Stimulated activated memory B cell treated with anti-CD40 and anti-IgM and Interleukin-4, amounts not matched to agents 10 μg/mL and 1 μg/mL and 100 μg/mL, for 72 hours (primary cell): ENCODE results near the gene AFF3.

Source experiments
- ATAC-seq: fragments of 150-1000 bp; cut with Tn5 transposase; 2 replicates; pipeline ENCODE4 v1.10.0; 2021
- H3K27ac Mint-ChIP-seq: one replicate; pipeline ENCODE4 v1.8.0; 2022; ENCODE audit warnings: mild to moderate bottlenecking, mixed read lengths
- H3K27me3 Mint-ChIP-seq: one replicate; pipeline ENCODE4 v1.8.0; 2022; ENCODE audit warnings: mixed read lengths
- H3K36me3 Mint-ChIP-seq: one replicate; pipeline ENCODE4 v1.8.0; 2022; ENCODE audit warnings: mixed read lengths
- H3K4me1 Mint-ChIP-seq: one replicate; pipeline ENCODE4 v1.8.0; 2022; ENCODE audit warnings: mixed read lengths
- H3K4me3 Mint-ChIP-seq: one replicate; pipeline ENCODE4 v1.8.0; 2022; ENCODE audit warnings: mild to moderate bottlenecking, moderate library complexity, mixed read lengths
- H3K9me3 Mint-ChIP-seq: one replicate; pipeline ENCODE4 v1.8.0; 2022; ENCODE audit warnings: mixed read lengths

Gene AFF3

DNA sequence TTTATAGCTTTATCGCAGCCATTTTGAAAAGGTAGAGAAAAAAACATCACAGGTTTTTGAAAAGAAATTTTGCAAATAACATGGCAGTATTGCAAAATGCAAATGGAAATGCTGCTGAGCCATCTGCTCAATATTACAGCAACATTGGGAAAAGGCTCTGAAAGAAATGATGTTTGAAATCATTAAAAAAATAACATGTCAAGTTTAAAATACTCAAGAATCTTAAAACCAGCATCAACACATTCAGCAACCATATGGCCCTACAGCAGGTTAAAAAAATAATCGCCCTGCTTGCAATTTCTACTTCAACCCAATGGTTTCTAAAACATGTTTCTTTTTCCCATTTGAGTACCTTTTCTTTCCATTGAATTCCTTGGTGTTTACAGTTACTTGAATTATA is 289.4 kb downstream of the AFF3 start:
- Mint-ChIP-seq H3K9me3 (no peaks in the 10 kb centered on the region), H3K4me3 (no peak overlapping the region)
- no peak for ATAC-seq

DNA sequence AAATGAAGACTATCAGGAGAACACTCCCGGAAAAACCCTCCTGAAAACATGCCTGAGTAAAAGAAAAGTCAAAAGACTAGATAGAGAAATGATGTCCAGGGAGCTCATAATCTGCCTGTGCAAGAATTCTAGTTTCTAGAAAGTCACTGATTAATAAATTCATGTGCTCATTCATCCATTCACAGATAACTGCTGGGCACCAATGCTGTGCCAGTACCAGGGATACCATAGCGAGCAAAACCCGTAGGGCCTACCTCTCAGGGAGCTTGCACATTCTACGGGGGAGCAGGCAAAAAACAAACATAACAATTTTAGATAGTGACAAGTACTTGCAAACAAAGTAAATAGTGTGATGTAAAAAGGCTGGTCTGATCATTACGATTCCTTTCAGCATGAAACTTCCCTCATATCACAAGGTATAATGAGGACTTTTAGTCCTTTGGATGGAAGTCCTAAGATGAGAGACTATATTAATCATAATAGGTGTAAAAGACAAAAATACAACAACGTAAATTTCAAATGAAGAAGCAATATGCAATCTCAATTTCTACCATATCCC is 289.9 kb downstream of the AFF3 start:
- Mint-ChIP-seq H3K9me3 (no peaks in the 10 kb centered on the region), H3K27ac (no peak overlapping the region), H3K27me3 (no peaks in the 10 kb centered on the region), H3K4me1 (no peaks in the 10 kb centered on the region), H3K36me3 (peaks cover 30% of the 10 kb centered on the region), H3K4me3 (no peak overlapping the region)
- ATAC-seq = no peak

More for the DNA sequence above, 289.4 kb downstream of the AFF3 start:
- Mint-ChIP-seq H3K27ac (no peak overlapping the region), H3K4me1 (peaks cover 3% of the 10 kb centered on the region), H3K36me3 (peaks cover 29% of the 10 kb centered on the region), H3K27me3 (no peaks in the 10 kb centered on the region)

DNA sequence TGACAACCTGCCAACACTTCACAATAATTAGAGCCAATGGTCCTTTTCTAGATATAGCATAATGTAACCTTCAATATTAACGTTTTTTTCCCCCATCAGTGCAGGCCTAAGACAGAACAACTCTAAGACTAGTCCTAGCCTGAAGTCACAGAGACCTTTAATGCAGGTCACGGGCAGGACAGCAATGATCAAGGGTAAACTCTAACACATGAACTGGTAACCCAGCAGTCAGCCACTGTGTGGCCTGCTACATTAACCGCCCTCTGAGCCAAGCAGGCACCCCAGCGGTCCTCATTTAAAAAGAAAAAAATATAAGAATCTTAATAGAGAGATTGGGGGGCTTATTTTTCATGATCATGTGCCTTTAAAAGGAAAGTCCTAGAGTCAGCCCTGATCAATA is 290.6 kb downstream of the AFF3 start:
- peaks cover 32% of the 10 kb centered on the region for H3K36me3 Mint-ChIP-seq
- no peak overlapping the region for H3K4me3 Mint-ChIP-seq
- no peak overlapping the region for H3K27ac Mint-ChIP-seq
- no peaks in the 10 kb centered on the region for H3K27me3 Mint-ChIP-seq
- no peak for ATAC-seq
- H3K4me1 Mint-ChIP-seq = no peaks in the 10 kb centered on the region
- no peaks in the 10 kb centered on the region for H3K9me3 Mint-ChIP-seq

DNA sequence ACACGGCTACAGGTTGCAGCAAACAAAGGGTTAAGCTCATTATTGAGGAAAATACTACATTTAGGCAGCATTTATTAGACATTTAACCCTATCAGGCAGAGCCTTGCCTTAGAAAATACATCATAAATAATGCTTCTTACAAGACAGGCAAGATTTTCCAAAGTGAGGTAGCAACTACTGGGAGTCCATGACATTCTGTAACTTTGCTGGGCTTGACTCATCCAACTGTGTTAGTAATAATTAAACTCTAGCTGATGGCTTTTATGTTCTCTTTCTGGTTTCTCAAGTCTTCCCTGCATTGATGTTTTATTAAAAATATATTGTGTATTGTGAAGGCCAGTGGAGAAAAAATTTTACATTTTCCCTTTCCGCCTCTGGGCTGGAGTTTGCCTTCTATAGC is 291.3 kb downstream of the AFF3 start:
- Mint-ChIP-seq H3K4me3 (no peak overlapping the region), H3K27ac (no peak overlapping the region), H3K9me3 (no peaks in the 10 kb centered on the region), H3K4me1 (no peaks in the 10 kb centered on the region), H3K36me3 (peaks cover 33% of the 10 kb centered on the region), H3K27me3 (no peaks in the 10 kb centered on the region)
- no peak for ATAC-seq

DNA sequence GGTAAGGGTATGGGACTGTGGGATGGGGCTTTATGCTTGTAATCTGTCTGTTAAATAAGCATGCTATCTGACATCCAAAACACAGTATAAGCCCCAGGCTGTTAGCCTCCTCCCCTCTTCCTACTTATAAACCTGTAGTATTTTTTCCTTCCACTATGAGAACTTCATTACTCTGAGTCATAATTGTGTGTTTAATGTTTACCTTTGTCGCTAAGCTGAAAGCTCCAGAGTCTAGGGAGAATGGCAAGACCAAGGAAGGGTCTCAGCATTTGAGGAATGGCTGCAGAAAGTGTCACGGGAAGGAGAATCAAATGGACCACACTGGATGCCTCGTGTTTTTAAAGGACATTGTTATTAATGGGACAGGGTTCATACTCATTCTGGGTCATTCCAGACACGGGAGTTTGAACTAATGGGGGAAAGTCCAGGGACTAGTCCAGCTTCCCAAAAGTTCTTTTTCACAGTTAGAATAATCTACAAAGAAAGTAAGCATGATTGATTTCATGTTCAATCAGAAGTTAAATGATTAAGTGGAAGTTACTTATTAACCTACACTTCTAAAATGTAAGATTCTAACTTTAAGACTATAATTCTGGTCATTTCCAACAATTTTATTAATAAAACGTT is 292.2 kb downstream of the AFF3 start:
- peaks cover 27% of the 10 kb centered on the region for H3K36me3 Mint-ChIP-seq
- no peaks in the 10 kb centered on the region for H3K9me3 Mint-ChIP-seq
- ATAC-seq = no peak
- no peaks in the 10 kb centered on the region for H3K4me1 Mint-ChIP-seq
- H3K27me3 Mint-ChIP-seq = no peaks in the 10 kb centered on the region
- H3K27ac Mint-ChIP-seq = no peak overlapping the region
- H3K4me3 Mint-ChIP-seq = no peak overlapping the region

DNA sequence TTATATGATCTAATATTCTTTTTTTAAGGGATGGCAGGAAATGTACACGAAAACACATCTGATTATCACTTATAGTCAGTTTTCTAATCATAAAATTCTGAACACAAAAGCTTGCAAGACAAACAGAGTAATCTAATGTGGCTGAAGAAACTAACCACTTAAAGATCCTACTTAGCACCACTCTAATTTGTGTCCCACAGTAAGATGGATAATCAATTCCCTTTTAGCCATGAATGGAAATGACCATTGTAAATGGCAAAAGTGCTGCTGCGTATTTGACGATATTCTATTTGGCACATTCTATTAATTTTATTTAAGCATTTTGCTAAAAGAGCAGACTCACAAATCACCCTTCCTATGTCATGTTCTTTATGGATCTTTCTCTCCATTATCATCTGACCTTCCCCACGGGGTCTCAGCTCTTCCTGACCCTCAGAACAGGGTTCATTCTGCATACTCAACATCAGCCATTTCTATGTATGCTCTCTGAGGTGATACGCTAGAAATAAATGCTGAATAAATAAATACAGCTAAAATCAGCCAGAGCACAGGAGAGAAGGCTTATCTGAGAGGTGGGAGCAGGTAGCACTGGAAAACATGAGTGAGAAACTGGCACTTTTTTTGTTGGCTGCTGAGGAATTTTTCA is 295.8 kb downstream of the AFF3 start:
- H3K36me3 Mint-ChIP-seq = peaks cover 12% of the 10 kb centered on the region
- no peaks in the 10 kb centered on the region for H3K9me3 Mint-ChIP-seq
- no peaks in the 10 kb centered on the region for H3K27me3 Mint-ChIP-seq
- H3K4me1 Mint-ChIP-seq = no peaks in the 10 kb centered on the region
- H3K4me3 Mint-ChIP-seq = no peak overlapping the region
- no peak for ATAC-seq
- no peak overlapping the region for H3K27ac Mint-ChIP-seq

DNA sequence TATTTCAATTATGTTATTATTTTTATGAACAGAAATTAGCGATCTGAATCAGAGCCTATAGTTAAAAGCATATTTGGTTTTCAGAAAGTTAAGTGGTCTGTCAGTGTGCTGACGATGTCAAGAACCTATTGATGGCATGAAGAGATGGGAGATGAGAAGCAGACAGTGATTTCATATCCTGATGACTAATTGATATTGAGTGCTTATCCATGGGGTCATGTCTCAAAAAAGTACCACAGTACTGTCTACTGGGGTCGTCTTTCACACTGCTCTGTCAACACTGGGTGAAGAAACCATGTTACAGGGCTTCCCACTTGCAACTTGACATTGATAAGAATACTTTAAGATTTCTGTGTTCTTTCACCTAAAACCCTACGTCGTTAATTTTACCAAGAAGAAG is 297.1 kb downstream of the AFF3 start:
- Mint-ChIP-seq H3K9me3 (no peaks in the 10 kb centered on the region), H3K27me3 (no peaks in the 10 kb centered on the region), H3K4me1 (no peaks in the 10 kb centered on the region), H3K36me3 (peaks cover 18% of the 10 kb centered on the region), H3K4me3 (no peak overlapping the region), H3K27ac (no peak overlapping the region)
- ATAC-seq = no peak

DNA sequence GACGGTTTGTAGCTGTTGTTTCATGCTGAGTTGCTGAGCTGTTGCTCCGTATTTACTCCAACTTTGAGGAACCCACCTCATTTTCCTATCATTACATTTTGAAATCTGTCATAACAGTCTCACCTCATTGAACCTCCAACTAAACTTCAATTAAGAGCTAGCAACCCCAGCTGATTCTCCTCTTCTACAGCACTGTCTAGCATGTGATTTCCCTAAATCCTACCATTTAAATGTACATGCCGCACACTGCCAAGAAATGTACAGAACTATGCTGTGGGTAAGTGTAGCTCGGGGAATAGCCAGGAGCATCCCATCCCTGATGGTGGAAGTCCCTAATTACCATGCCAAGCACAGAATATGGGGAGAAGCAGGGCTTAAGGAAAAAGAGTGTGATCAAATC is 299.9 kb downstream of the AFF3 start:
- Mint-ChIP-seq H3K4me3 (no peak overlapping the region), H3K4me1 (no peaks in the 10 kb centered on the region), H3K36me3 (peaks cover 12% of the 10 kb centered on the region), H3K27me3 (no peaks in the 10 kb centered on the region), H3K27ac (no peak overlapping the region), H3K9me3 (no peaks in the 10 kb centered on the region)
- no peak for ATAC-seq

DNA sequence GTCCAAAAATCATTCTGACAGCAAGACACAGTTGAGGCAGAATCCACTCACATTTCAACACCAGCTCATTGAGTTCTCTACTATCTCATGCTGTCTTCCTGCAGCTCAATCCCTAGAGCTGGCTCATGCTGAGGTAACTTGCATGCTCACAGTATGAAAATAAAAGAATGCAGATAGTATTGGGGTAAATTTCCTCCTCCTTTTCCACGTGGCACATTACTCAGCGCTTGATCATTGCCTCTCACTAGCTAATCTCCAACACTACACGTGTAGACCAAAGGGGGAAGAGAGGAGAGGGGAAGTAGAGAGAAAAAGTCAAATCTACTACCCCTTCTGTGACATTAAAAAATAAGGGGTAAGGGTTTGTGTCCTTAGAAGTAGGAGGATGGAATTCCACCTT is 300.6 kb downstream of the AFF3 start:
- no peak for ATAC-seq
- no peaks in the 10 kb centered on the region for H3K9me3 Mint-ChIP-seq
- H3K36me3 Mint-ChIP-seq = peaks cover 13% of the 10 kb centered on the region
- H3K4me3 Mint-ChIP-seq = no peak overlapping the region
- no peak overlapping the region for H3K27ac Mint-ChIP-seq
- H3K4me1 Mint-ChIP-seq = no peaks in the 10 kb centered on the region
- H3K27me3 Mint-ChIP-seq = no peaks in the 10 kb centered on the region

DNA sequence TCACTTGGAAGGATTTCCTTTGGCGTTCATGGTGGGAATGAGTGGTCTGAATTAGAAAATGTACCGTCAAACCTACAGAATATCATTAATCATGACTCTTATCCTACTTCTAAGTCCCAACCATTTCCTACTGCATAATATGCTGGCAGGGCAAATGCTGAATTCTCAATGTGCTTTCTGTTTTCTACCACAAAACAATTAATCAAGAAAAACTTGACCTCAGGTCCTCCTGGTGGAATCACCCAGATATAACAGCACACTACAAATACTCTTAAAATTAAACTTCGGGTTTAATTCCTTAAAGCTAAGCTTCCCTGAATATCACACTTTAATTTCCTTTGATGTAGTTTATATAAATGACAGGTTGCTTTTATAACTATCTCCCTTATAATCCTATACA is 301.6 kb downstream of the AFF3 start:
- Mint-ChIP-seq H3K36me3 (peaks cover 16% of the 10 kb centered on the region), H3K27me3 (no peaks in the 10 kb centered on the region), H3K4me1 (no peaks in the 10 kb centered on the region), H3K4me3 (no peak overlapping the region), H3K27ac (no peak overlapping the region), H3K9me3 (no peaks in the 10 kb centered on the region)
- no peak for ATAC-seq

DNA sequence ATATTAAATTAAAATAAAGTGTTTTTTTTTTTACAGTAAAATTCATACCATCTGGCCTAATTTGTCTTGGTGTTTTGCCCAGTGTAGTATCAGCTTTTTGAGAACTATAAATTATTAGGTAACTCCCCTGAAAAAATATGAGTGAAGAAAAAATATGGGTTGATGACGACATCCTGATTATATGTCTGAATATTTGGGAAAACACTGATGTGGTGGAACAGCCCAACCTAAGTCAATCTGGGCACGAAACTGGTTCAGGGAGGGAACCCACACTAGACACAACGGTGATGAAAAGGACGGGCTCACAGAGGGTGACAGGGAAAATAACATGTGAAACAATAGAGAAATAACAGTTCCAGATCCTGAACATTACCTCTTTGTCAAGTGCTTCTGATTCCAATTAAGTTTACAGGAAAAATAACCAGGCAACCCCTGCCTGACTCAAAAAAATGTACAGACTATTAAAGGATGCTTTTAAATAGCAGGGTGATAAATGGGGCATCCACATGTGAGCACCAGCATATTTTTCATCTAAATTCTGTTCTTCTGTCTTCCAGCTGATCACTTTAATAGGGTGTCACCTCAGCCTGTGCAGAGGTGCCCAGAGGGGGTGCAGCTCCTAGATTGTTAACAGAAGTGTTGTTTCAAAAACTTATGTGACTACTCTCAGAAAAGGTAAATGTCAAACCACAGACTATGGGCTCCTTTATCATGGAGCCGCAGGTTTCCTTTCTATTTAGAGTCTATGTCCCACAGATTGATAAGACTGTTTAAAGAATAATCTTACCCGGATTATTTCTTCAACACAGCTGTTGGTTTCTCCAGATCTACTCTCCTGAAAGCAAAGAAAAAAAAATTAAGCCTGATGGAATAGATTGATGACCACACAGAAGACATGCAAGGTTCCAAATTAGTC is 305.4 kb downstream of the AFF3 start:
- Mint-ChIP-seq H3K27ac (no peak overlapping the region), H3K9me3 (no peaks in the 10 kb centered on the region), H3K4me1 (no peaks in the 10 kb centered on the region), H3K36me3 (peaks cover 51% of the 10 kb centered on the region), H3K27me3 (no peaks in the 10 kb centered on the region), H3K4me3 (no peak overlapping the region)
- no peak for ATAC-seq

DNA sequence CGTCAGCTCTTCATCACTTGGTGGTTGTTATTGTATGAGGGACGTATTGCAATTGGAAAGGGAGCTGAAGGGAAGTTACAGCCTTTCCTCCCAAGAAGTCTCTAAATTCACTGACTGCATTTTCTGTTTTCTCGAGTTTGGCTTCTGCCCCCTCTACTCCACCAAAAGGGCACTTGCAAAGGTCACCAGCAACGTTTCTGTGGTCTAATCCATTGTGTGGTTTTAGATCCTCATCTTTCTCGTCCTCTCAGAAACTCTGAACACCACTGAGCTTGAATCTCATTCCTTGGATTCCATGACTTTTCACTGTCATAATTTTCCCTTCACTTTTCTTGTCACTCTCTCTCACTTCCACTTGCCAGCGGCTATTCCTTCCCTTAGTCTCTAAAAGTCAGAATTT is 308.0 kb downstream of the AFF3 start:
- H3K27me3 Mint-ChIP-seq = no peaks in the 10 kb centered on the region
- H3K27ac Mint-ChIP-seq = peak overlapping the region; percentile 3
- H3K4me1 Mint-ChIP-seq = peaks cover under 1% of the 10 kb centered on the region
- H3K36me3 Mint-ChIP-seq = peaks cover 66% of the 10 kb centered on the region
- ATAC-seq = no peak
- peaks cover 3% of the 10 kb centered on the region for H3K9me3 Mint-ChIP-seq
- no peak overlapping the region for H3K4me3 Mint-ChIP-seq

DNA sequence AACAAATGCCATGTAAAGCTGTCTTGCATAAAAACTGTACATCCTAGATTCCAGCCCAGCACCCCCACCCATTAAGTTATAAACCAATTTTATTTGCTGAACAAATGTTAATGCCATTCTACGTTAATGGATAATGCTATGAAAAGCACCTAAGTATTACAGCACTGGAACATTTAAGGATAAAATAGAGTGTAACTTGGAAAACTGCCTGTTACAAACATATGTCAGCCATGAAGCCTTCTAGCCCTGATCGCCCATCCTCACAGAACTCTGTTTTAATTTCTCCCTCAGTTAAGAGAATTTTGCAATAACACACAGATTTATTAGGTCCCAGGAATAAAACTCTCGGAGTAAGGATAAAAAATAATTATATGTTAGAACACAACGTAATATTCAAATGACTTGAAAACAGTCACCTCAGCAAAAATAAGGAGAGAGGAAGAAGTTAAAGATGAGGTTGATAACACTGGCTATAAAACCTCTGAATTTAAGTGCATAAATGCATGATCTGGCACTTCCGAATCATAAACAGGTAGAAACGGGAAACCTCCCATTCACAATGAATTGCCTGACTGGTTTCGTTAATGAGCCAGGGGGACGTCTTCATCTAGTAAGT is 308.7 kb downstream of the AFF3 start:
- no peak overlapping the region for H3K27ac Mint-ChIP-seq
- H3K4me3 Mint-ChIP-seq = no peak overlapping the region
- H3K9me3 Mint-ChIP-seq = peaks cover 5% of the 10 kb centered on the region
- H3K27me3 Mint-ChIP-seq = no peaks in the 10 kb centered on the region
- peaks cover 73% of the 10 kb centered on the region for H3K36me3 Mint-ChIP-seq
- peaks cover 7% of the 10 kb centered on the region for H3K4me1 Mint-ChIP-seq
- ATAC-seq = no peak

DNA sequence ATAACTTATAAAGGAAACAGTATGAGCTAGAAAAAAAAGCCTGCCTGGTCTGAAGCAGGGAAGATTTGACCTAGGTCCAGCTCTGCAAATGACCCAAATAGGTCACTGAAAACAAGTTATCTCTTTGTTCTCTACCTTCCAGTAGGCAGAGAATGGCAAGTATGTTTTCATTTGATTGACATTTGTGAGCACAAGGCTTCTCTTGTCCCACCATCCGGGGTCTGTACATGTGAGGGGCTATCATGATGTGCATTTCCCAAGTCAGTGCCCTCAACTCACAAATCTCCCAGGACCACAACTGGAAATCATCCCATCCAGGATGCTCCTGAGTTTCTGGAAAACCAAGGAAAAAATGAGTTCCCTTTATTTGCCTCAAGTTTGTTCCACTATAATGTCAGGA is 309.5 kb downstream of the AFF3 start:
- no peak overlapping the region for H3K4me3 Mint-ChIP-seq
- no peaks in the 10 kb centered on the region for H3K27me3 Mint-ChIP-seq
- peaks cover 81% of the 10 kb centered on the region for H3K36me3 Mint-ChIP-seq
- peaks cover 5% of the 10 kb centered on the region for H3K9me3 Mint-ChIP-seq
- H3K4me1 Mint-ChIP-seq = peaks cover 15% of the 10 kb centered on the region
- H3K27ac Mint-ChIP-seq = no peak overlapping the region
- no peak for ATAC-seq

DNA sequence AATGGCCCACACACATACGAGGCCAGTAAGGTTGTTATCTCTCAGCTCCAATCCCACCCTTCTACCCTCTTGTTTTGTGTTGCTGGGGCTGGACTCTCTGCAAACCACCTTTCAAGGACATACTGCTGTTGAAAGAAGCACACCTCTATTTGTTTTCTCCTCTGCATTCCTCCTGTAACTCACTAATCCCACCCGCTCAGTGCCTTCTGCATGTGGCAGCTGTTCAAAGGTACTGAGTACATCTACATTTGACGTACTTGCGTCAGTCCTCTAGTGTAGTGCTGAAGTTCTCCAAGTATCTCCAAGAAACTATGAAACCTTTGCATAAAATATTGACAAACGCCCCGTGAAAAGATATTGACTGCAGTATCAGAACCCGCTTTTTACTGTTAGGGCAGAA is 310.6 kb downstream of the AFF3 start:
- no peak for ATAC-seq
- H3K27ac Mint-ChIP-seq = no peak overlapping the region
- peaks cover 27% of the 10 kb centered on the region for H3K4me1 Mint-ChIP-seq
- H3K9me3 Mint-ChIP-seq = peaks cover 5% of the 10 kb centered on the region
- no peaks in the 10 kb centered on the region for H3K27me3 Mint-ChIP-seq
- no peak overlapping the region for H3K4me3 Mint-ChIP-seq
- H3K36me3 Mint-ChIP-seq = peaks cover 84% of the 10 kb centered on the region
